ENCODE results near the gene GLG1. TPM values are rescaled to one million over a fixed set of nuclear protein-coding genes. Genes with fewer than 3 reads are reported as not detected.

GLG1 gene
- total RNA-seq, 4 donors from 2014 or later: 53.0 to 272 (median 127) TPM

GRCh38 chr16:74563828-74564263, 43.1 kb downstream of the GLG1 start:
- no peaks in the 10 kb centered on the region for H3K36me3 ChIP-seq
- H3K27me3 ChIP-seq: no peaks in the 10 kb centered on the region
- H3K9me3 ChIP-seq: no peaks in the 10 kb centered on the region
- TF ChIP-seq, protein P1, sequence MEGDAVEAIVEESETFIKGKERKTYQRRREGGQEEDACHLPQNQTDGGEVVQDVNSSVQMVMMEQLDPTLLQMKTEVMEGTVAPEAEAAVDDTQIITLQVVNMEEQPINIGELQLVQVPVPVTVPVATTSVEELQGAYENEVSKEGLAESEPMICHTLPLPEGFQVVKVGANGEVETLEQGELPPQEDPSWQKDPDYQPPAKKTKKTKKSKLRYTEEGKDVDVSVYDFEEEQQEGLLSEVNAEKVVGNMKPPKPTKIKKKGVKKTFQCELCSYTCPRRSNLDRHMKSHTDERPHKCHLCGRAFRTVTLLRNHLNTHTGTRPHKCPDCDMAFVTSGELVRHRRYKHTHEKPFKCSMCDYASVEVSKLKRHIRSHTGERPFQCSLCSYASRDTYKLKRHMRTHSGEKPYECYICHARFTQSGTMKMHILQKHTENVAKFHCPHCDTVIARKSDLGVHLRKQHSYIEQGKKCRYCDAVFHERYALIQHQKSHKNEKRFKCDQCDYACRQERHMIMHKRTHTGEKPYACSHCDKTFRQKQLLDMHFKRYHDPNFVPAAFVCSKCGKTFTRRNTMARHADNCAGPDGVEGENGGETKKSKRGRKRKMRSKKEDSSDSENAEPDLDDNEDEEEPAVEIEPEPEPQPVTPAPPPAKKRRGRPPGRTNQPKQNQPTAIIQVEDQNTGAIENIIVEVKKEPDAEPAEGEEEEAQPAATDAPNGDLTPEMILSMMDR (IDR thresholded peaks at IDR 0.05): no peak
- TF ChIP-seq POLR2A (IDR thresholded peaks at IDR 0.05): no peak
- intact Hi-C loops (cut with DNase I; ENCODE audit: low total_unique reads): no loop called here
- H3K4me3 ChIP-seq: no peak overlapping the region
- H3K4me1 ChIP-seq: no peaks in the 10 kb centered on the region
- H3K27ac ChIP-seq: no peak overlapping the region
- DNase-seq: no peak

- no peak overlapping the region for H3K27ac ChIP-seq
- TF ChIP-seq, protein P1 (IDR thresholded peaks at IDR 0.05): no peak
- TF ChIP-seq POLR2A (IDR thresholded peaks at IDR 0.05): no peak
- no peaks in the 10 kb centered on the region for H3K4me1 ChIP-seq
- H3K4me3 ChIP-seq: no peak overlapping the region
- intact Hi-C loops (cut with DNase I; ENCODE audit: low total_unique reads): no loop called here
- no peaks in the 10 kb centered on the region for H3K9me3 ChIP-seq
- no peaks in the 10 kb centered on the region for H3K36me3 ChIP-seq
- no peaks in the 10 kb centered on the region for H3K27me3 ChIP-seq
- no peak for DNase-seq
These were observed 44.8 kb downstream of the GLG1 start for GRCh38 chr16:74562117-74562516.

GRCh38 chr16:74561626-74562025, 45.3 kb downstream of the GLG1 start:
- H3K36me3 ChIP-seq: no peaks in the 10 kb centered on the region
- DNase-seq: no peak
- no peaks in the 10 kb centered on the region for H3K9me3 ChIP-seq
- no peak overlapping the region for H3K4me3 ChIP-seq
- H3K27me3 ChIP-seq: no peaks in the 10 kb centered on the region
- TF ChIP-seq, protein P1 (IDR thresholded peaks at IDR 0.05): no peak
- TF ChIP-seq POLR2A (IDR thresholded peaks at IDR 0.05): no peak
- no peak overlapping the region for H3K27ac ChIP-seq
- H3K4me1 ChIP-seq: no peaks in the 10 kb centered on the region
- intact Hi-C loops (cut with DNase I; ENCODE audit: low total_unique reads): no loop called here

DNA sequence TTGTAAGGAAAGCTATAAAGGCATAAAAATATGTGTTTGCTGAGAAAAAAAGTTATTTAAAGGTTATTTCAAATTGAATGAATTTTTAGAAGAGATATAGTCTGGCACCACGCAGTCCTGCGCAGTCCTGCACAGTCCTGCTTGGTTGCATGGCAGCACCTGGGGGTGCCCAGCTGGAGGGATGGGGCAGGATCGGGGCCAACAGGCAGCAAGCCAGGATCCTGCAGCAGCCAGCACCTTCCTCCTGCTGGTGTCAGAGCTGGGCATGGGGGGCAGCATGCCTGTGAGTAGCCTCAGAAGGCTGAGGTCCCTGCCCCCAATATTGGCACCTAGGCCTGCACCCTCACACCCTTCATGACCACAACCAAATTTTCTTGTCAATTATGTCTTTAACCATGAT, 46.0 kb downstream of the GLG1 start:
- TF ChIP-seq POLR2A (IDR thresholded peaks at IDR 0.05): no peak
- TF ChIP-seq, protein P1 (IDR thresholded peaks at IDR 0.05): no peak
- no peak for DNase-seq
- H3K36me3 ChIP-seq: no peaks in the 10 kb centered on the region
- intact Hi-C loops (cut with DNase I; ENCODE audit: low total_unique reads): no loop called here
- H3K4me1 ChIP-seq: no peaks in the 10 kb centered on the region
- no peak overlapping the region for H3K4me3 ChIP-seq
- no peaks in the 10 kb centered on the region for H3K9me3 ChIP-seq
- no peak overlapping the region for H3K27ac ChIP-seq
- no peaks in the 10 kb centered on the region for H3K27me3 ChIP-seq

DNA sequence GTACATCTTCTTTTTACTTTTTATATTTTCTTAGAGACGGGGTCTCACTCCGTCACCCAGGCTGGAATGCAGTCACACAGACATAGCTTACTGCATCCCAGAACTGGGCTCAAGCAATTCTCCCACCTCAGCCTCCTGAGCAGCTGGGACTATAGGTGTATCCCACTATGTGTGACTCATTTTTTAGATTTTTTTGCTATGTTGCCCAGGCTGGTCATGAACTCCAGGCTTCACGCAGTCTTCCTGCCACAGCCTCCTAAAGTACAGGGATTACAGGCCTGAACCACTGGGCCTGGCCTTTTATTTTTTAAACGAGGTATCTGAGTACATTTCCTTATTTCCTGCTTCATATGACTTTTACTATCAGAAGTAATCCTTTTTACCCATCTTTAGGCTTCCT, 48.0 kb downstream of the GLG1 start:
- no peak overlapping the region for H3K27ac ChIP-seq

More for the DNA sequence above, 48.0 kb downstream of the GLG1 start:
- Histone ChIP-seq H3K36me3 (no peaks in the 10 kb centered on the region), H3K9me3 (no peaks in the 10 kb centered on the region), H3K27me3 (no peaks in the 10 kb centered on the region), H3K4me3 (no peak overlapping the region), H3K4me1 (no peaks in the 10 kb centered on the region)
- DNase-seq: no peak
- intact Hi-C loops (cut with DNase I; ENCODE audit: low total_unique reads): no loop called here
- TF ChIP-seq POLR2A (IDR thresholded peaks at IDR 0.05): no peak
- TF ChIP-seq, protein P1 (IDR thresholded peaks at IDR 0.05): no peak
